ENCODE measurements around the gene FBXO17. TPM values are rescaled to one million over a fixed set of nuclear protein-coding genes. Genes with fewer than 3 reads are reported as not detected.

The FBXO17 gene
- total RNA-seq, 1 experiment from 2014 or later, result 16.8 TPM

GRCh38 chr19:38949580-38950367 lies 25.8 kb downstream of the FBXO17 start (continued):
- no peak for TF ChIP-seq ATF2 (CRISPR knock-in tag; IDR thresholded peaks at IDR 0.05; ENCODE audit: borderline replicate concordance, low read depth)
- TF ChIP-seq ZNF138 (CRISPR knock-in tag; conservative IDR thresholded peaks at IDR 0.05), result 0 out of 2 replicates have a peak, but pooled peaks have one; percentile 15
- TF ChIP-seq GABPB1 (CRISPR knock-in tag; IDR thresholded peaks at IDR 0.05), result no peak
- TF ChIP-seq SP1 (CRISPR knock-in tag; conservative IDR thresholded peaks at IDR 0.05), result peak; percentile 89
- TF ChIP-seq MYBL2 (CRISPR knock-in tag; IDR thresholded peaks at IDR 0.05), result peak; percentile 86
- TF ChIP-seq ZNF416 (CRISPR knock-in tag; IDR thresholded peaks at IDR 0.05), result peak; percentile 76; the same call in 1 of the 2 replicates
- TF ChIP-seq CREB1 (CRISPR knock-in tag; IDR thresholded peaks at IDR 0.05), result no peak
- TF ChIP-seq TP53 (CRISPR knock-in tag; IDR thresholded peaks at IDR 0.05), result 0 out of 2 replicates have a peak, but pooled peaks have one; percentile 79
- TF ChIP-seq JUN (CRISPR knock-in tag; IDR thresholded peaks at IDR 0.05), result no peak
- TF ChIP-seq PRRX2 (CRISPR knock-in tag; IDR thresholded peaks at IDR 0.05), result no peak
- no peak; the same call in none of the 2 replicates for TF ChIP-seq AFF4 (CRISPR knock-in tag; IDR thresholded peaks at IDR 0.05; ENCODE audit: borderline replicate concordance)
- no peak for TF ChIP-seq ZNF425 (CRISPR knock-in tag; conservative IDR thresholded peaks at IDR 0.05)
- no peak for TF ChIP-seq ZNF512 (CRISPR knock-in tag; IDR thresholded peaks at IDR 0.05; ENCODE audit: borderline replicate concordance)
- TF ChIP-seq FOXP4 (CRISPR knock-in tag; IDR thresholded peaks at IDR 0.05), result peak; percentile 90
- no peak for TF ChIP-seq SMAD4 (CRISPR knock-in tag; IDR thresholded peaks at IDR 0.05)
- no peak for TF ChIP-seq MLX (CRISPR knock-in tag; IDR thresholded peaks at IDR 0.05)
- TF ChIP-seq ERG (CRISPR knock-in tag; IDR thresholded peaks at IDR 0.05), result no peak
- TF ChIP-seq ZBTB43 (CRISPR knock-in tag; IDR thresholded peaks at IDR 0.05), result peak; percentile 51; the same call in 1 of the 2 replicates

All from WTC11 (cell line).